KOPT-K1 (cell line): ENCODE data around the gene ATP6V0A1.

Experiments
- H3K27ac ChIP-seq: fragments of 200-600 bp; sonication (generic); 2 replicates; pipeline ENCODE4 v1.5.1; 2016; ENCODE audit warnings: antibody characterized with exemption, mild to moderate bottlenecking, low read depth, low read length; ENCODE audit not compliant: poor library complexity, severe bottlenecking
- H3K36me3 ChIP-seq: fragments of 200-600 bp; sonication (generic); 2 replicates; pipeline ENCODE4 v1.5.1; 2017; ENCODE audit warnings: antibody characterized with exemption, mild to moderate bottlenecking, low read length, moderate library complexity; ENCODE audit not compliant: insufficient read depth
- H3K9me3 ChIP-seq: fragments of 200-600 bp; sonication (generic); 2 replicates; pipeline ENCODE4 v1.5.1; 2017; ENCODE audit warnings: antibody characterized with exemption, low read length, mild to moderate bottlenecking; ENCODE audit not compliant: insufficient read depth, poor library complexity, severe bottlenecking

The ATP6V0A1 gene

DNA sequence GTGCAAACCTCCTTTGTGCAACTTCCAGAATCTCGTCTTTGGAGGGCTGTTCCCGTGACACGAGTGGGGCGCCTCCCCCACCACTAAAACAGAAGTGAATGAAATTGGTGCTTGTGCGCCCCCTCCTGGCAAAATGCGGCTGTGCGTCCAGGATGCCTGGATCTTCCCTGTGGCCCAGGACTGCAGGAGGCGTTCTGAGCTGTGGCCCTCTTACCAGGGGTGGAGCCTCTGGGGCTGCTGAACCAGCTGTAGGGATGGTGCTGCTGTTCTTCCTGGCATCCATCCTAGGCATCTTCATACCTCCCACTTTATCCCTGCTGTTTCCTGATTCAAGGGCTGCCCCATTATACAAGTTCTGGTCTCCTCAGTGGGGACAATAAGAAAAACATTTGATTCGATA, 58.8 kb downstream of the ATP6V0A1 start:
- H3K9me3 ChIP-seq, result no peaks in the 10 kb centered on the region
- no peaks in the 10 kb centered on the region for H3K36me3 ChIP-seq
- no peak overlapping the region for H3K27ac ChIP-seq

DNA sequence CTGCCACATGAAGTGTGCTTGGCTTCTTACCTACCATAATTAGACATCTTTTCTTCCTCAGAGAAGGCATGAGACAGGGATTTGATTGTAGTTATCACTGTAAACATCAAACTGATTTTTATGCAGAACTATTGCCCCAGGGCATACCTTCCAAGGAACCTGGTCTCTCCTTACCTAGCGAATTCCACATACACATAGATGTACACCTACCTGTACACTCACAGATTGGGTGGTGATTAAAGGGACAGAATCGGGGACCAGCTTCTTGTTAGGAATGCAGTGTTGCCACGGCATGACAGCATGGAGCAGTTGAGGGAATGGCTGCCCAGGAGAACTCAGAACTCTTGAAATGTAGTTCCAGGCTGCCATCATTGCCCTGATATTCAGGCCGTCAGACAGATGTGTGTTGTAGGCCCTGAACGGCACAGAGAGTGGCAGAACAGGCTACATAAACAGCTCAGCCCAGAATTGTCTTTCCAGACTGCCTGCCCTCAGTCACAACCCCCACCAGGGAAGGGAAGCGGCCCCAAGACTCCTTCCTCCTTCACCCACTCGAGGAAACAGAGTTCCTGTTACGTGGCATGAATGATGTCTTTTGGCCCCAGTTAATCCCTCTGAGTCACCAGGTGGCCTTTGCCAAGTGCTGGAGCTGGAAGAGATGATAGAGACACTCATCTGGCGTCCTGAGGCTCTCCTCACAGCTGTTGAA, 59.5 kb downstream of the ATP6V0A1 start:
- H3K9me3 ChIP-seq, result no peaks in the 10 kb centered on the region
- H3K27ac ChIP-seq, result no peak overlapping the region
- no peaks in the 10 kb centered on the region for H3K36me3 ChIP-seq

DNA sequence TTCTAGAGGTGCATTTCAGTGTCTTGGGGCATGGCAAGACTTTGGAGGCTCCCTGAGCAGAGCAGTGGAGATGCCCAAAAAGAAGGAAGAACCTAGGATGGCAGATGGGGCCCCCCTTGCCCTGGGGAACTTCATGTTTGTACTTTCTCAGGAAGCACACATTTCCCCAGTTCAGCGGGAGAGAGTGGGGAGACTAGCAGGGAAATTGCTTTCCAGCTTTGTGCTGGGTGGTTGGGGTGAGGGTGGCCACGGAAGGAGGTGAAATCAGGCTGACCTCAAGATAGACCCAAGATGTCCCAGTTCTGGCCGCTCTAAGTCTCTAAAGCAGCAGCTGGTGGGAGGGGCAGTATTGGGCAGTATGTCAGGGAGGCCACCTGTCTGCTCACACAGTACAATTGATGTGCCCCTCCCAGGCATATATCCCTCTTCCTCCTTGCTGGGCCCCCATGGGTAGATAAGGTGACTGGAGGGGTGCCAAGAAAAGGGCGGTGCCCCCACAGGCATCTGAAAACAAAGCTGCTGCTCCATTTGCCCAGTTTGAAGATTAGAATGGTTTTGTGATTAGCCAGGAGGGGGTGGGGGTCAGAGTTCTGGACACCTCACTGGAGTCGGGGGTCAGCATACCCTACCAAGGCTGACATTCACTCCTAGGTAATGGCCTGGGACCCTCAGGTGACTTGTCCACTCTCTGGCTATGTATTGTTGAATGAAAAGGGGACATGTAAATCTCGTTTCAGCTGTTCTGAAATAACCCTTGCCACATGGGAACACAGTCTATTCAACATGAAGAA, 60.3 kb downstream of the ATP6V0A1 start:
- Histone ChIP-seq H3K36me3 (no peaks in the 10 kb centered on the region), H3K9me3 (no peaks in the 10 kb centered on the region)

DNA sequence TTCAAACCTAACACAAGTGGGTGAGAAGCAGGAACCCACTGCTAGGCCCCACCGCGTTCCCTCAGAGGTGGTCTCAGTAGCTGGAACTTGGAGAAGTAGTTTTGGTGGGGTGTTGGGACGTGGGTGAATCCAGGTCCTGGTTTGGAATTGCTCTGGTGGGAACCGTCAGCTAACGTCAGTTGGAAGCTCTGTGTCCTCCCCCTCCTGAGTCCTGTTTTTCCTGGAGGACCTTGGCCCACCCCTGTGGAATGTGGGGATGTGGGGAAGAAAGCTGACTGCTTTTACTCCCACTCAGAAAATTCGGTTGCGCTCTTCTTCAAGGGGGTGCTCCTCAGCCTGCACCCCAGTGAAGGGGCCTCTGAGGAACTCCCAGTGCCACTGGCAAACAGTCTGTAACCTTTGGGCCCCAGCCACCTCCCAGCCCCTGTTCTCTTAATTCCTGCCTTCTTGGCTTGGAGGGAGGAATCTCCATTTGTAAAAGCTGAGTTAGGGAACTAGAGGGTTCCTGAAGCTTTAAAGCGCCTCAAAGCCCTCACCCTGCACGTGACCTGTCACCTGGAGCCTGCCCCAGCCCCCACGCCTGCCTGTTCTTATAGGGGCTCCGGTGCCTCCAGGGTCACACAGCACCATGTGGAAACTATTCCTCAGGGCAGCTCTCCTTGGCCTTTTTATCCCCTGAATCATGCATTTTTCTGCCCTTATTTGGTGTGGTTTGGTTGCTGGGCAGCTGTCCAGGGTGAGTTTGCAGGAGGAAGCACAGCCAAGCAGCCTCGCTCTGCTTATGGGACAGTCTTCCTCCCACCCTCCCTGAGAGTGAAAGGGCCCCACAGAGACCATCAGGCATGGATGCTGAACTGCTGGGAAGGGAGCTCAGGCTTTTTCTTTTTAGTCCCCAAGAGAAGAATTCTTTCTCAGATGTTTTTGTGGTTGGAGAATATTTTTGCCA, 61.1 kb downstream of the ATP6V0A1 start:
- Histone ChIP-seq H3K9me3 (no peaks in the 10 kb centered on the region), H3K36me3 (no peaks in the 10 kb centered on the region), H3K27ac (no peak overlapping the region)

More for the DNA sequence above, 60.3 kb downstream of the ATP6V0A1 start:
- no peak overlapping the region for H3K27ac ChIP-seq

DNA sequence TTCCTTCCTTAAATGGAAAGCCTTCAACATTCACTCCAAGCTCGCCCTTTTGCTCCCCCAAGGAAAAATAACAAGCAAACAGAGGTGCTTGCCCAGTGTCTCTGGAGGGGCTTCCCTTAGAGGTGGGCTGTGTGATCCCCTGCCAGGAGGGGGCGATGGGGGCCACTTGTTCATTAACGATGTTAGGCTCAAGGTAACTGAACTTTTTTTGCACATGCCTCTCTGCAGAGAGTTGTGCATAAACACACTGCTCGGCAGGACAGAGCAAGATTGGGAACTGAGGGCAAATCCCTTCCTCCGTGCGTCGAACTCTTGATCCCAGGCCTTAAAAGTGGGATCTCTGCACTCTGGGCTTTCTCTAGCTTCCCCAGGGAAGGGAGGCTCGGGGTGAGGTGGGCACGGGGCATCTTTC, 61.9 kb downstream of the ATP6V0A1 start:
- H3K27ac ChIP-seq, result no peak overlapping the region
- no peaks in the 10 kb centered on the region for H3K36me3 ChIP-seq
- H3K9me3 ChIP-seq, result no peaks in the 10 kb centered on the region

DNA sequence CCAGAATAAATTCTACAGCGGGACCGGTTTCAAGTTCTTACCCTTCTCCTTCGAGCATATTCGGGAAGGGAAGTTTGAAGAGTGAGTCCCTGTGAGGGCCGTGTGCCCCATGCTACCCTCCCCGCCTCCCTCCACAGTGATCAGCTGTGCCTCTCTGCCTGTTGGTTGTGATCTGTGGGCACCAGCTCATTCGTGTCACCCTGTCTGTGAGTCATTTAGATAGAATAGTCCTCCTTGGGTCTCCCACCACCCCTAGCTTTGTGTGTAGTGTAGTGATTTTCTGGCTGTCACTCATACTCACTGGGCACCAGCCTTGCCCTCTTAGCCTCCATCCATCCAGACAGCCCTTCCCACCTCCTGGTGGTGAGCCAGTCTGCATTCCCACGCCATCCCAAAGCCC, 62.4 kb downstream of the ATP6V0A1 start:
- Histone ChIP-seq H3K27ac (no peak overlapping the region), H3K9me3 (no peaks in the 10 kb centered on the region), H3K36me3 (no peaks in the 10 kb centered on the region)

DNA sequence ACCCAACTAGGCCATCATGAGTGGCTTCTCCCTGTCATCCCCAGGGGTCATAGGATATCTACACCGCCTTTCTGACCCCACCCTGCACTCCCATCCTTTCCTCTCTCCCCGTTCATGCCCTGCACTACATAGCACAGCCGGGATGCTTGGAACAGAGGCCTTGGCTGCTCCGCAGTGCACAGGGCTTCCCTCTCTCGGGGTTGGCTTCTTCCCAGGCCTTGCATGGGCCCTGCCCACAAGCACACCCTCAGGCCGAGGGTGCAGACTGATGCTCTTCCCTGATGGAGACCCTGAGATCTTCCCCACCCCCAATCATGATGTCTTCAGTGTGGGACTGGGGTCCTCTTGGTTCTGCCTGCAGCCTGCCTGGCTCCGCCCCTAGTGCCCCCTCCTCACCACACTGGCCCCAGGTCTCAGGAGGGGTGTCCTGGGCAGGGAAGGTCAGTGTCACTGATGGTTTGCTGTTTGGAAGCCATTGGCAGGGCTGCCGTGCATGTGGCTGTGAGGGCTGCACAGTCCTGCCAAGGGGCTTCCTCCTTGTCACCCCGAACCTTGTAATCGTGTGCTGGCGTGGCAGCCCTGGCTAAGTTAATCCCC, 63.1 kb downstream of the ATP6V0A1 start:
- H3K36me3 ChIP-seq, result no peaks in the 10 kb centered on the region
- no peak overlapping the region for H3K27ac ChIP-seq
- H3K9me3 ChIP-seq, result no peaks in the 10 kb centered on the region

DNA sequence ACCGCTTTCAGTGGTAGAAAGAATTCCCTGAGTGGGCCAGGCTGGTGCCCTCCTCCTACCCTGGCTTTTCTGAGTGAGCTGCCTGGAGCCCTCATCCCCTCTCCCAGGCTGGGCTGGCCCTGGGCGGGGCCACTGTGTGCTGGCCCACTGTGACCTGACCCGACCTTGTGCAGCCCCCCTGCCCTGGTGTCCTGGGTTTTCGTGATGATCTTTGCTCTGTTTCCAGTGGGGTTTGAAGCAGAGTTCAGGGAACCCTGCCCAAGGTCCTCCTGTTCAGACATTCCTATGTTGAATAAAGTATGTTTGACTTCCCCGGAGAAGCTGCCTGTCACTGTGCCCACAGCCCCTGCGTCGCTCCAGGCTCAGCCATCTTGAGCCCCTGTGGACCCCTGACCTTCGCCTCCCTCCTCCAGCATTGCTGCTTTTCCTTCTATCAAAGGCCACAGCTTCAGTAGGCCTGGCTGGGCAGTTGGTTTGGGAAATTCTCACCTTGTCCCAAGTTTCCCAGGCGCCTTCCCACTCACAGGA, 63.6 kb downstream of the ATP6V0A1 start:
- Histone ChIP-seq H3K9me3 (no peaks in the 10 kb centered on the region), H3K36me3 (no peaks in the 10 kb centered on the region), H3K27ac (no peak overlapping the region)

DNA sequence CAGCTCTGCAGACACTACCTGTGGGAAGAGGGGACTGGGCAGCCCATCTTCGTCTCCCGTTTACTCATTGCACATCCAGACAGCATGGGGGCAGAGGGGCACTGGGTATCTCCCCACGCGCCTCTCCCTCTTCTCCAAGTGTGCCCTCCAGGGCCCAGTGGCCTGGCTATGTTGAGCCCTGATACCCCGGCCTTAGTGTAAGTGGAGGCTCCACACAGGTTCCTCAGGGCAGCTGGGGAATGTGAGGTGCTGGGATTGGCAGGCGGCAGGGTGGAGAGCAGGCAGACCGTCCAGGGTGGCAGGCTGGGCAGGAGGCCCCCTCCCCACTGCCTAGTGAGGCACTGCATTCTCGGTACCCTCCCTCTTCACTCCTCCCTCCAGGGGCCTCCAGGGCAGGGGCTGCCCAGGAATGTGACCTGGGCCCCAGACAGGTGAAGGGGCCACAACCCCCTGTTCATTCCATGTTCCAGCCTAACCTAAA, 64.2 kb downstream of the ATP6V0A1 start:
- Histone ChIP-seq H3K36me3 (no peaks in the 10 kb centered on the region), H3K27ac (no peak overlapping the region), H3K9me3 (no peaks in the 10 kb centered on the region)

DNA sequence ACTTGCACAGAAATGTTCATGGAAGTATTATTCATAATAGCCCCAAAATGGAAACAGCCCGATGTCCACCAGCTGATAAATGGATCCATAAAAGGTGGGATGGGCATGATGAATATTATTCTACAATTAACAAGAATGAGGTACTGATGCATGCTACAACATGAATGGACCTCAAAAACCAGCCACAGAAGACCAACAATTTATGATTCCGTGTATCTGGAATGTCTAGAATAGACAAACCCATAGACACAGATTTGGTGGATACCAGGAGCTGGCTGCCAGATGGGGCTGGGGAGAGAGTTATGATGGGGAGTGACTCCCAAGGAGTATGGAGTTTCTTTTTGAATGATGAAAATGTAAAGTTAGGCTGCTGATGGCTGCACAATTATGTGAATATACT, 66.5 kb downstream of the ATP6V0A1 start:
- no peaks in the 10 kb centered on the region for H3K9me3 ChIP-seq
- no peak overlapping the region for H3K27ac ChIP-seq
- H3K36me3 ChIP-seq, result no peaks in the 10 kb centered on the region

DNA sequence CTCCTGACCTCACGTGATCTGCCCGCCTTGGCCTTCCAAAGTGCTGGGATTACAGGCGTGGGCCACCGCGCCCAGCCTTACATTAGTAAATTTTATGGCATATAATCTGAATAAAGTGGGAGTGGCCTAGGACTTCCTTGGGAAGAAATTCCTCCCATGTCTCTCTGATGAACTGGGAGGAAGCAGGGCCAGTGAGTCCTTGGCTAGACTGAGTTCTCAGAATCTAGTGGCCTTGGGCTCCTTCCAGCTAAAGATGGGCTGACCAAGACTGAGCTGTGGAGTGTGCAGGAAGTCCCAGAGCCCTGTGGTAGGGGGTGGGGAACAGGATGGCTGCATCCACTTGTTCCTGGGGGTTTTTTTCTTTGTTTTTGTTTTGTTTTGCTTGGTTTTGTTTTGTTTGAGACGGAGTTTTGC, 67.4 kb downstream of the ATP6V0A1 start:
- H3K9me3 ChIP-seq, result no peaks in the 10 kb centered on the region
- H3K36me3 ChIP-seq, result no peaks in the 10 kb centered on the region
- H3K27ac ChIP-seq, result no peak overlapping the region

DNA sequence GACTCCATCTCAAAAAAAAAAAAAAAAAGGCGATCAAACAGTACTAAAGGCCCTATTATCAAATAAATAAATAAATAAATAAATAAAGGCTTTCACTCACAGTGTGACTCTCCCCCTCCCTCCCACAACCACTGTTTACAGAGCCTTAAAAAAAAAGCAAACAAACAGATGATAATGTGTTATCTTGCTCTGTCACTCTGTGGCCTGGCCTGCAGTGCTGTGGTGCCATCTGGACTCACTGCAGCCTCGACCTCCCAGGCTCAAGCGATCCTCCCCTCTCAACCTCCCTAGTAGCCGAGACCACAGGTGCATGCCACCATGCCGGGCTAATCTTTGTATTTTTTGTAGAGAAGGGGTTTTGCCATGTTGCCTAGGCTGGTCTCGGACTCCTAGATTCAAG, 69.3 kb downstream of the ATP6V0A1 start:
- no peaks in the 10 kb centered on the region for H3K9me3 ChIP-seq
- H3K36me3 ChIP-seq, result no peaks in the 10 kb centered on the region
- H3K27ac ChIP-seq, result no peak overlapping the region

DNA sequence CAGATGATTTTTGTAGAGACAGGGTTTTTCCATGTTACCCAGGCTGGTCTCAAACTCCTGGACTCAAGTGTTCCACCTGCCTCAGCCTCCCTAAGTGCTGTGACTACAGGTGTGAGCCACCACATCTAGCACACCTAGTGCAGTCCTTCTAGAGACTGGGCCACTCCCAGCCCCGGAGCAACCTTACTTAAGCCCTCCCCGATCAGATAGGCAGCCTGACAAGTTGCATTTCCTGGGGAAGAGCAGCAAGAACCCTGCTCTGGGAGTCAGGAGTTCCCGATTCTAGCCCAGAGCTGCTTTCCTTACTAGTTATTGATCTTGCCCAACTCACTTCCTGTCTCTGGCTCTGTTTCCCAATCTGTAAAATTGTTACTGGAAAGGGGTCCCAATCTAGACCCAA, 70.4 kb downstream of the ATP6V0A1 start:
- Histone ChIP-seq H3K9me3 (no peaks in the 10 kb centered on the region), H3K27ac (peak overlapping the region; percentile 79), H3K36me3 (no peaks in the 10 kb centered on the region)

DNA sequence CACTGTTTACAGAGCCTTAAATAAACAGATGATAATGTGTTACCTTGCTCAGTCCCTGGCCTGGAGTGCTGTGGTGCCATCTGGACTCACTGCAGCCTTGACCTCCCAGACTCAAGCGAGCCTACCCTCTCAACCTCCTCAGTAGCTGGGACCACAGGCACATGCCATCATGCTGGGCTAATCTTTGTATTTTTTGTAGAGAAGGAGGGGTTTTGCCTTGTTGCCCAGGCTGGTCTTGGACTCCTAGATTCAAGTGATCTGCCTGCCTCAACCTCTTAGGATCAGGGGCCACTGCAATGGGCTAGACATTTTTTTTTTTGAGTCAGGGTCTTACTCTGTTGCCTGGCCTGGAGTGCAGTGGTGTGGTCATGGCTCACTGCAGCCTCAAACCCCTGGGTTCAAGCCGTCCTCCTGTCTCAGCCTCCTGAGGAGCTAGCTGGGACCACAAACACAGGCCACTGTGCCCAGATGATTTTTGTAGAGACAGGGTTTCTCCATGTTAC, 72.3 kb downstream of the ATP6V0A1 start:
- Histone ChIP-seq H3K27ac (peak overlapping the region; percentile 79), H3K9me3 (no peaks in the 10 kb centered on the region), H3K36me3 (no peaks in the 10 kb centered on the region)
